SK-N-SH (cell line): ENCODE data around the gene APLN. TPM values are rescaled to one million over a fixed set of nuclear protein-coding genes. Genes with fewer than 3 reads are reported as not detected.

Source experiments
- CTCF ChIA-PET: fragments of 300-600, 350-600 bp; formaldehyde crosslinking; extraction: SDS; loops from one replicate; lab custom pipeline; 2021; lab: Yijun Ruan, JAX
- POLR2A ChIA-PET: fragments of 350-600 bp; sonication (Branson Sonifier 250); formaldehyde crosslinking; extraction: SDS; loops from one replicate; lab custom pipeline; 2020; ENCODE audit warnings: antibody characterized with exemption, inconsistent platforms; lab: Yijun Ruan, JAX
- DNase-seq: peaks from one replicate; pipeline ENCODE4 v3.0.0; 2012
- H2AFZ ChIP-seq: fragments of 200-600 bp; sonication (generic); 2 replicates; pipeline ENCODE4 v1.8.1; 2016; ENCODE audit warnings: antibody characterized with exemption, mild to moderate bottlenecking, low read depth
- H3F3A ChIP-seq: fragments of 200-600 bp; sonication (generic); replicated peaks from 2 replicates; pipeline ENCODE3; 2016; ENCODE audit warnings: antibody characterized with exemption, mild to moderate bottlenecking; ENCODE audit not compliant: insufficient read depth
- H3K27ac ChIP-seq, 2 experiments: fragments of 200-500 bp in 1 of 2; fragments of 200-600 bp in 1 of 2; sonication (Bioruptor generic) in 1 of 2; sonication (generic), shearing (Covaris generic) in 1 of 2; 2 replicates each; pipeline versions ENCODE4 v1.5.1 to v1.6.1; 2014 to 2016; ENCODE audit warnings: low read depth in 2 of 2, inconsistent platforms in 1 of 2, low read length in 1 of 2, mild to moderate bottlenecking in 1 of 2, mixed read lengths in 1 of 2
- H3K27me3 ChIP-seq: fragments of 200-600 bp; sonication (generic), shearing (Covaris generic); 2 replicates; pipeline ENCODE4 v1.6.1; 2016; ENCODE audit warnings: mixed run types; ENCODE audit not compliant: insufficient read depth
- H3K36me3 ChIP-seq, 2 experiments: fragments of 200-500 bp in 1 of 2; fragments of 200-600 bp in 1 of 2; sonication (Bioruptor generic) in 1 of 2; sonication (generic) in 1 of 2; replicated peaks in 1 of 2; 2 replicates each; pipeline versions ENCODE3 to v1.5.1; 2014 to 2016; ENCODE audit warnings: low read length in 1 of 2, mild to moderate bottlenecking in 1 of 2; ENCODE audit not compliant: insufficient read depth in 2 of 2, control insufficient read depth in 1 of 2
- H3K4me1 ChIP-seq, 2 experiments: fragments of 200-500 bp in 1 of 2; fragments of 200-600 bp in 1 of 2; sonication (Bioruptor generic) in 1 of 2; sonication (generic), shearing (Covaris generic) in 1 of 2; 2 replicates each; pipeline versions ENCODE4 v1.5.1 to v1.6.1; 2014 to 2016; ENCODE audit warnings: low read depth in 1 of 2, low read length in 1 of 2, mixed run types in 1 of 2; ENCODE audit not compliant: insufficient read depth in 2 of 2, control insufficient read depth in 1 of 2
- H3K4me2 ChIP-seq: fragments of 200-600 bp; sonication (generic), shearing (Covaris generic); 2 replicates; pipeline ENCODE4 v1.6.1; 2017; ENCODE audit warnings: mixed run types
- H3K4me3 ChIP-seq, 2 experiments: fragments of 200-500 bp in 1 of 2; fragments of 200-600 bp in 1 of 2; sonication (Bioruptor generic) in 1 of 2; sonication (generic), shearing (Covaris generic) in 1 of 2; 2 replicates each; pipeline versions ENCODE4 v1.5.1 to v1.8.1; 2014 to 2016; ENCODE audit warnings: low read depth in 2 of 2, inconsistent platforms in 1 of 2, low read length in 1 of 2, mild to moderate bottlenecking in 1 of 2, mixed read lengths in 1 of 2, moderate library complexity in 1 of 2
- H3K79me2 ChIP-seq: fragments of 200-600 bp; sonication (generic); 2 replicates; pipeline ENCODE4 v1.8.1; 2017; ENCODE audit warnings: mild to moderate bottlenecking; ENCODE audit not compliant: insufficient read depth
- H3K9ac ChIP-seq: fragments of 200-600 bp; sonication (generic); 2 replicates; pipeline ENCODE4 v1.6.1; 2017; ENCODE audit warnings: mixed run types
- H3K9me2 ChIP-seq: fragments of 200-600 bp; sonication (generic); 2 replicates; pipeline ENCODE4 v1.6.1; 2017; ENCODE audit warnings: mixed run types
- H3K9me3 ChIP-seq: fragments of 200-600 bp; sonication (generic); 2 replicates; pipeline ENCODE4 v1.6.1; 2017; ENCODE audit warnings: mixed run types, mild to moderate bottlenecking, moderate library complexity
- H4K20me1 ChIP-seq: fragments of 200-600 bp; sonication (generic); 2 replicates; pipeline ENCODE4 v1.6.1; 2017; ENCODE audit warnings: mild to moderate bottlenecking, mixed run types; ENCODE audit not compliant: insufficient read depth
- FOXM1 ChIP-seq: IDR thresholded peaks from 2 replicates; pipeline ENCODE4 v1.4.0; 2012; ENCODE audit warnings: low read depth, mild to moderate bottlenecking
- MEF2A ChIP-seq: IDR thresholded peaks from 2 replicates; pipeline ENCODE4 v1.4.0; 2012; ENCODE audit warnings: low read depth, borderline replicate concordance
- POLR2AphosphoS5 ChIP-seq: IDR thresholded peaks from 2 replicates; pipeline ENCODE4 v1.6.1; 2012; ENCODE audit warnings: low read depth, low read length
- RAD21 ChIP-seq: IDR thresholded peaks from 2 replicates; pipeline ENCODE4 v1.6.1; 2012; ENCODE audit warnings: mild to moderate bottlenecking, low read length
- SIN3A ChIP-seq: IDR thresholded peaks from 2 replicates; pipeline ENCODE4 v1.6.1; 2012; ENCODE audit warnings: low read depth, mild to moderate bottlenecking, low read length, moderate library complexity, borderline replicate concordance
- TAF1 ChIP-seq: IDR thresholded peaks from 2 replicates; pipeline ENCODE4 v1.6.1; 2012; ENCODE audit warnings: low read depth, mild to moderate bottlenecking, low read length, moderate library complexity, borderline replicate concordance
- TEAD4 ChIP-seq: IDR thresholded peaks from 2 replicates; pipeline ENCODE4 v1.4.0; 2012; ENCODE audit warnings: mild to moderate bottlenecking, borderline replicate concordance; ENCODE audit not compliant: insufficient read depth
- WGBS: methylation state at CpG from one replicate; pipeline ENCODE4 v1.1.6; 2017; ENCODE audit warnings: low lambda C conversion rate; 5-methylcytosine and 5-hydroxymethylcytosine counted together
- polyA plus RNA-seq, 3 experiments: library from polyadenylated mRNA; depleted of rRNA; stranded (reverse); fragments of >200 nt; gene quantifications; 2 replicates each; pipeline ENCODE4 v1.2.3, GENCODE V29; 2012
- TF ChIP-seq, protein P1 (sequence below): IDR thresholded peaks from 2 replicates; pipeline ENCODE4; 2012

APLN gene
- polyA plus RNA-seq, 1 of the 3 experiments (the other 2 are of a cell fraction) = 0.82 TPM

DNA sequence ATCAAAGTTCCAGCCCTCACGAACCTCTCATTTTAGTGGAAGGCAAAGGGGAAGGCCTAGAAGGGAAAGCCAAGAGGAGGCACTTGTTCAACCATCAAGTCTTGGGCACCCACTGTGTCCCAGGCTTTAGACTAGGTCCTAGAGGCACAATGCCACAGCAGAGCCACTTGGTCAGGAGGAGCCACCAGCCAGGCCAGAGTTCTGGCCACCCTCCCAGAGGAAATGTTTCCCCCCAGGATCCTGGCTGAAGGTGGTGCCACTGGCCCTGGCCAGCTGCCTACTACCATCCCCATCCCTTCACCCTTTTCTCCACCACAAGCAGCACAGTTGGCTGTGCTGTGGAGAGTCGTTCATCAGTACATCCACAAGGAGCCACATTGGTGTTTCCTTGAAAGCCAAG, 49.7 kb upstream of the APLN start:
- TF ChIP-seq TAF1 = no peak
- no peak for TF ChIP-seq FOXM1
- no peak overlapping the region for H3K27ac ChIP-seq
- no peaks in the 10 kb centered on the region for H3K9me2 ChIP-seq
- peaks cover 0 to 6% of the 10 kb centered on the region in 2 experiments; a peak in 1 of 4 replicates for H3K4me1 ChIP-seq
- peaks cover 6% of the 10 kb centered on the region; the same call in 1 of the 2 replicates for H3K9me3 ChIP-seq
- peaks cover 0 to 3% of the 10 kb centered on the region in 2 experiments for H3K36me3 ChIP-seq
- no peaks in the 10 kb centered on the region for H4K20me1 ChIP-seq
- H2AFZ ChIP-seq = no peak overlapping the region
- no peaks in the 10 kb centered on the region for H3K79me2 ChIP-seq
- H3K9ac ChIP-seq = no peak overlapping the region
- H3K27me3 ChIP-seq = no peaks in the 10 kb centered on the region; the same call in 1 of the 2 replicates
- CTCF ChIA-PET = interaction anchor here (1.4 to 2.0 kb wide), 2 partner anchors 68 to 98 kb away, joined by 3 to 5 read pairs; no protein-coding TSS in a partner anchor
- DNase-seq = no peak
- no peak overlapping the region for H3K4me2 ChIP-seq
- no peak overlapping the region for H3K4me3 ChIP-seq
- WGBS = 7% methylated on average over 2 of the region's 2 CpGs
- no peaks in the 10 kb centered on the region for H3F3A ChIP-seq
- POLR2A ChIA-PET = no interaction called here

DNA sequence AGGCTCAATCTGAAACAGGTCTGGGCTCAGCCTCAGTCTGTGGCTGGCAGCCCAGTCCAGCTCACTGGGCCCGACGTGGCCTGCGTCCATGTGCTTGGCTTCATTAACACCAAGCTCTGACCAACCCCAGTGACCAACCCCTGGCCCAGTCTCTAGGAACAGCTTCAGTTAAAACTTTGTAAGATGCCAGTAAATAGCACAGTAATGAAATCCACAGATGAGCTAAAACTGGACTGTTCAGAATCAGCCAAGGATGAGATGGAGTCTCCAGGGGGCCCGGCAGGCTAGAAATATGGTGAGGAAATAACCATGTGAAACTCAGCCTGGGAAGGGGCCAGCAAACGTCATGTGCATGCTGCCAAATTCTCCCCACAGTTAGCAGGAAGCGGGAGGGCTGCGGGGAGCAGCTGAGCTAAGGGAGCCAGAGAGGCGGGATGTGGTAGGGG, 46.9 kb upstream of the APLN start:
- Histone ChIP-seq H3K9me2 (no peaks in the 10 kb centered on the region), H2AFZ (no peak overlapping the region), H4K20me1 (no peaks in the 10 kb centered on the region), H3K9ac (no peak overlapping the region), H3F3A (no peaks in the 10 kb centered on the region), H3K4me3 (no peak overlapping the region), H3K4me1 (peaks cover 0 to 6% of the 10 kb centered on the region in 2 experiments; a peak in 1 of 4 replicates), H3K36me3 (no peaks in the 10 kb centered on the region), H3K27ac (no peak overlapping the region), H3K4me2 (no peak overlapping the region), H3K79me2 (no peaks in the 10 kb centered on the region), H3K27me3 (peaks cover 6% of the 10 kb centered on the region; the same call in 1 of the 2 replicates), H3K9me3 (no peaks in the 10 kb centered on the region)
- ChIA-PET POLR2A (no interaction called here), CTCF (interaction anchor here (1.0 to 1.2 kb wide), 2 partner anchors 25 to 407 kb away, joined by 3 read pairs; no protein-coding TSS in a partner anchor)
- WGBS = 61% methylated on average over 5 of the region's 8 CpGs
- DNase-seq = no peak
- no peak for TF ChIP-seq SIN3A
- no peak for TF ChIP-seq POLR2AphosphoS5
- no peak for TF ChIP-seq TEAD4
- TF ChIP-seq RAD21 = no peak
- TF ChIP-seq, protein P1, sequence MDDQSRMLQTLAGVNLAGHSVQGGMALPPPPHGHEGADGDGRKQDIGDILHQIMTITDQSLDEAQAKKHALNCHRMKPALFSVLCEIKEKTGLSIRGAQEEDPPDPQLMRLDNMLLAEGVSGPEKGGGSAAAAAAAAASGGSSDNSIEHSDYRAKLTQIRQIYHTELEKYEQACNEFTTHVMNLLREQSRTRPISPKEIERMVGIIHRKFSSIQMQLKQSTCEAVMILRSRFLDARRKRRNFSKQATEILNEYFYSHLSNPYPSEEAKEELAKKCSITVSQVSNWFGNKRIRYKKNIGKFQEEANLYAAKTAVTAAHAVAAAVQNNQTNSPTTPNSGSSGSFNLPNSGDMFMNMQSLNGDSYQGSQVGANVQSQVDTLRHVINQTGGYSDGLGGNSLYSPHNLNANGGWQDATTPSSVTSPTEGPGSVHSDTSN = no peak

DNA sequence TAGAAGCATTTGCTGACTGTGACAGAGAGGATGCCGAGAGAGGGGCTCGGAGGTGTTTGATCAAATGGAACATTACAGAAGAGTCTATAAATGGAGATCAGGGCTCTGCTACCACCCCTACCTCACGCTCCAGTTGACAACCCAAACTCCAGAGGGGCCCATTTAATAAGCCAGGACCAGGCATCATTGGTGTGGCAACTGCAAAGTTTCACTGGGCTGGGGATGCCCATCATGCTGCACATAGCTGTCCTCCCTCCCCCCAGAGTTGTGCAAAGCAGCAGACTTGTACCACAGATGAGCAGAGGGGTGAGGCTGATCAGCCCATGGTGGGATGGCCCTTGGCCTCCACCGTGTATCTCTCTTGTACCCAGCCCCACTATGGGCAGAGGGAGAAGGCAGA, 45.8 kb upstream of the APLN start:
- no peak for DNase-seq
- no peaks in the 10 kb centered on the region for H4K20me1 ChIP-seq
- TF ChIP-seq MEF2A = no peak
- no peak for TF ChIP-seq TEAD4
- no peaks in the 10 kb centered on the region for H3K9me3 ChIP-seq
- H3K9me2 ChIP-seq = no peaks in the 10 kb centered on the region
- no peak overlapping the region for H3K9ac ChIP-seq
- H3K79me2 ChIP-seq = no peaks in the 10 kb centered on the region
- H3K4me3 ChIP-seq = no peak overlapping the region
- ChIA-PET POLR2A (no interaction called here), CTCF (no interaction called here)
- H3K27ac ChIP-seq = no peak overlapping the region
- H2AFZ ChIP-seq = no peak overlapping the region
- H3K27me3 ChIP-seq = peaks cover 16% of the 10 kb centered on the region; the same call in 1 of the 2 replicates
- H3K4me2 ChIP-seq = no peak overlapping the region
- no peaks in the 10 kb centered on the region; a peak in 1 of 4 replicates for H3K4me1 ChIP-seq
- WGBS = 44% methylated on average over 4 of the region's 4 CpGs
- no peaks in the 10 kb centered on the region for H3K36me3 ChIP-seq
- H3F3A ChIP-seq = no peaks in the 10 kb centered on the region
